GM23338 (cell line): ENCODE results near the gene PROSER2. TPM values are rescaled to one million over a fixed set of nuclear protein-coding genes. Genes with fewer than 3 reads are reported as not detected.

Source experiments
- ATAC-seq: fragments of 200-7000 bp; cut with Tn5 transposase; 3 replicates; pipeline ENCODE4 v1.9.1; 2020
- DNase-seq: peaks from one replicate; pipeline ENCODE4 v3.0.0-alpha.2; 2015; ENCODE audit warnings: low spot score
- H2AFZ ChIP-seq: fragments of 200-600 bp; sonication (generic); 2 replicates; pipeline ENCODE4 v1.8.0; 2016; ENCODE audit warnings: antibody characterized with exemption, mild to moderate bottlenecking, moderate library complexity
- H3F3A ChIP-seq: fragments of 200-600 bp; sonication (generic); replicated peaks from 2 replicates; pipeline ENCODE4 v1.8.0; 2017; ENCODE audit warnings: antibody characterized with exemption, mixed run types, low read depth
- H3K27ac ChIP-seq: fragments of 200-600 bp; sonication (generic); 2 replicates; pipeline ENCODE4 v1.6.1; 2016; ENCODE audit warnings: low read depth
- H3K27me3 ChIP-seq: fragments of 200-600 bp; sonication (generic); 2 replicates; pipeline ENCODE4 v1.8.0; 2016; ENCODE audit warnings: mild to moderate bottlenecking, mixed run types, moderate library complexity; ENCODE audit not compliant: insufficient read depth
- H3K36me3 ChIP-seq: fragments of 200-600 bp; sonication (generic); 2 replicates; pipeline ENCODE4 v1.8.0; 2016; ENCODE audit warnings: mild to moderate bottlenecking; ENCODE audit not compliant: insufficient read depth
- H3K4me1 ChIP-seq: fragments of 200-600 bp; sonication (generic); 2 replicates; pipeline ENCODE4 v1.8.0; 2016; ENCODE audit warnings: mild to moderate bottlenecking, moderate library complexity; ENCODE audit not compliant: insufficient read depth
- H3K4me2 ChIP-seq: fragments of 200-600 bp; sonication (generic); 2 replicates; pipeline ENCODE4 v1.7.1; 2017; ENCODE audit warnings: mixed run types
- H3K4me3 ChIP-seq: fragments of 200-600 bp; sonication (generic); 2 replicates; pipeline ENCODE4 v1.6.1; 2016; ENCODE audit warnings: mixed run types
- H3K79me2 ChIP-seq: fragments of 200-600 bp; sonication (generic); replicated peaks from 2 replicates; pipeline ENCODE4 v1.8.0; 2017; ENCODE audit warnings: mild to moderate bottlenecking; ENCODE audit not compliant: insufficient read depth
- H3K9me2 ChIP-seq: fragments of 200-600 bp; sonication (generic); 2 replicates; pipeline ENCODE4 v1.8.0; 2017; ENCODE audit not compliant: insufficient read depth
- H4K20me1 ChIP-seq: fragments of 200-600 bp; sonication (generic); replicated peaks from 2 replicates; pipeline ENCODE4 v1.8.0; 2017; ENCODE audit warnings: mild to moderate bottlenecking; ENCODE audit not compliant: insufficient read depth
- H3K27ac Mint-ChIP-seq: 2 replicates; pipeline ENCODE4 v1.8.0; 2020; ENCODE audit warnings: inconsistent platforms, mild to moderate bottlenecking, moderate library complexity, mixed read lengths
- H3K27me3 Mint-ChIP-seq: 3 replicates; pipeline ENCODE4 v1.8.0; 2022; ENCODE audit warnings: low read depth, mild to moderate bottlenecking, moderate library complexity, mixed read lengths, inconsistent platforms; ENCODE audit not compliant: insufficient read depth, poor library complexity
- H3K36me3 Mint-ChIP-seq: 3 replicates; pipeline ENCODE4 v1.8.0; 2021; ENCODE audit warnings: low read depth, mild to moderate bottlenecking, inconsistent platforms, moderate library complexity, mixed read lengths
- H3K4me1 Mint-ChIP-seq: 3 replicates; pipeline ENCODE4 v1.8.0; 2020; ENCODE audit warnings: mild to moderate bottlenecking, inconsistent platforms, mixed read lengths
- H3K4me3 Mint-ChIP-seq: 3 replicates; pipeline ENCODE4 v1.8.0; 2021; ENCODE audit warnings: moderate library complexity, mild to moderate bottlenecking, inconsistent platforms, mixed read lengths
- H3K9me3 Mint-ChIP-seq: 3 replicates; pipeline ENCODE4 v1.8.0; 2020; ENCODE audit warnings: moderate library complexity, mild to moderate bottlenecking, inconsistent platforms, mixed read lengths
- CREB1 ChIP-seq: fragments of 250-450 bp; sonication (Bioruptor Pico); IDR thresholded peaks from 2 replicates; pipeline ENCODE4 v1.5.0; 2020; ENCODE audit warnings: low read depth, mild to moderate bottlenecking, moderate library complexity
- CTCF ChIP-seq, 2 experiments: fragments of 200-600 bp in 1 of 2; sonication (generic) in 1 of 2; conservative IDR thresholded peaks; 2 replicates each; pipeline versions ENCODE4 v1.5.1 to v1.6.1; 2016 to 2017; ENCODE audit warnings: antibody characterized with exemption in 2 of 2, low read depth in 2 of 2, mild to moderate bottlenecking in 2 of 2, moderate library complexity in 1 of 2
- ETS1 ChIP-seq: IDR thresholded peaks from 2 replicates; pipeline ENCODE4 v1.6.1; 2016; ENCODE audit warnings: antibody characterized with exemption
- EZH2 ChIP-seq: fragments of 200-600 bp; sonication (generic); IDR thresholded peaks from one replicate; pipeline ENCODE4 v1.8.0; 2017; ENCODE audit warnings: antibody characterized with exemption, mild to moderate bottlenecking, low read depth; ENCODE audit not compliant: unreplicated experiment
- EZH2phosphoT487 ChIP-seq: fragments of 200-600 bp; sonication (generic); IDR thresholded peaks from one replicate; pipeline ENCODE4 v1.8.1; 2018; ENCODE audit warnings: antibody characterized with exemption; ENCODE audit not compliant: unreplicated experiment
- JUNB ChIP-seq: IDR thresholded peaks from one replicate; pipeline ENCODE4 v1.6.1; 2016; ENCODE audit warnings: antibody characterized with exemption; ENCODE audit not compliant: unreplicated experiment
- NANOG ChIP-seq: IDR thresholded peaks from 2 replicates; pipeline ENCODE4 v1.6.1; 2016; ENCODE audit warnings: antibody characterized with exemption, borderline replicate concordance
- POLR2AphosphoS5 ChIP-seq: IDR thresholded peaks from 2 replicates; pipeline ENCODE4 v1.6.1; 2016; ENCODE audit warnings: antibody characterized with exemption, low read depth
- REST ChIP-seq: IDR thresholded peaks from one replicate; pipeline ENCODE4 v1.6.1; 2018; ENCODE audit warnings: antibody characterized with exemption; ENCODE audit not compliant: unreplicated experiment
- STAT1 ChIP-seq: IDR thresholded peaks from one replicate; pipeline ENCODE4 v1.6.1; 2016; ENCODE audit warnings: antibody characterized with exemption; ENCODE audit not compliant: unreplicated experiment
- ZNF114 ChIP-seq: fragments of 250-450 bp; sonication (Bioruptor Pico); IDR thresholded peaks from 2 replicates; pipeline ENCODE4 v1.5.0; 2020; ENCODE audit warnings: mild to moderate bottlenecking, moderate library complexity
- ZNF331 ChIP-seq: fragments of 250-450 bp; sonication (Bioruptor Pico); IDR thresholded peaks from 2 replicates; pipeline ENCODE4 v1.5.0; 2020; ENCODE audit warnings: low read depth, mild to moderate bottlenecking, moderate library complexity
- ZNF462 ChIP-seq: fragments of 250-450 bp; sonication (Bioruptor Pico); IDR thresholded peaks from 2 replicates; pipeline ENCODE4 v1.5.0; 2020; ENCODE audit warnings: mild to moderate bottlenecking, moderate library complexity
- polyA plus RNA-seq: library from polyadenylated mRNA; unstranded; fragments of >200 nt; fragmentation: Nextera tagmentation; extraction: Ambion mirVana; gene quantifications from 2 replicates; pipeline ENCODE4 v1.2.1, GENCODE V29; 2016
- total RNA-seq: library from RNA; depleted of rRNA; stranded (reverse); fragments of >200 nt; shearing (Covaris generic); gene quantifications from 2 replicates; pipeline ENCODE4 v1.2.3, GENCODE V29; 2014

PROSER2 gene
- total and polyA plus RNA-seq, 2 experiments from 2014 or later, result 4.2 to 10.8 TPM

GRCh38 chr10:11870461-11870780 lies 47.3 kb downstream of the PROSER2 start:
- Histone ChIP-seq H3K27ac (no peak overlapping the region), H2AFZ (peak overlapping the region; percentile 88), H3K27me3 (peaks cover 32% of the 10 kb centered on the region), H3K4me2 (peak overlapping the region; percentile 83), H3K36me3 (no peaks in the 10 kb centered on the region), H3F3A (peaks cover 4% of the 10 kb centered on the region), H3K4me3 (peak overlapping the region; percentile 61), H3K79me2 (no peaks in the 10 kb centered on the region), H3K4me1 (peaks cover 22% of the 10 kb centered on the region), H3K9me2 (no peaks in the 10 kb centered on the region), H4K20me1 (no peaks in the 10 kb centered on the region)
- ATAC-seq (peak; percentile 26), DNase-seq (peak; percentile 59)
- peaks cover 41% of the 10 kb centered on the region for H3K4me1 Mint-ChIP-seq
- peak overlapping the region; percentile 53; the same call in 2 of the 3 replicates for H3K4me3 Mint-ChIP-seq
- no peak overlapping the region for H3K27ac Mint-ChIP-seq
- no peaks in the 10 kb centered on the region for H3K27me3 Mint-ChIP-seq
- no peaks in the 10 kb centered on the region for H3K36me3 Mint-ChIP-seq
- TF ChIP-seq ZNF114 (CRISPR knock-in tag) (no peak), JUNB (no peak), EZH2 (no peak), ETS1 (no peak), CTCF (conservative IDR thresholded peaks at IDR 0.05; ENCODE audit: low read depth in 2 of 2) (no peak), EZH2phosphoT487 (no peak), REST (no peak), POLR2AphosphoS5 (no peak), ZNF331 (CRISPR knock-in tag) (no peak), CREB1 (CRISPR knock-in tag) (no peak), NANOG (no peak), STAT1 (no peak), ZNF462 (CRISPR knock-in tag) (no peak)
- no peaks in the 10 kb centered on the region for H3K9me3 Mint-ChIP-seq
